A549 (cell line): ENCODE results near the gene SOX18. TPM values are rescaled to one million over a fixed set of nuclear protein-coding genes. Genes with fewer than 3 reads are reported as not detected.

Source experiments
- ATAC-seq, 2 experiments: fragments of 200-7000 bp in 1 of 2; fragments of >200 bp in 1 of 2; cut with Nextera tagmentation in 1 of 2; cut with Tn5 transposase in 1 of 2; 3 replicates each; pipeline versions ENCODE4 v1.8.0 to v1.9.1; 2018 to 2020; ENCODE audit warnings: mild to moderate bottlenecking in 1 of 2, moderate library complexity in 1 of 2
- CTCF ChIA-PET: fragments of 300-600 bp; sonication (Branson Sonifier 250); formaldehyde crosslinking; extraction: SDS; loops from one replicate; lab custom pipeline; 2021; ENCODE audit warnings: antibody characterized with exemption, inconsistent platforms; lab: Yijun Ruan, JAX
- POLR2A ChIA-PET: fragments of 350-600 bp; formaldehyde crosslinking; extraction: SDS; loops from one replicate; lab custom pipeline; 2021; ENCODE audit warnings: antibody characterized with exemption, inconsistent platforms; lab: Yijun Ruan, JAX
- DNase-seq, 2 experiments: peaks; one replicate each; pipeline versions ENCODE4 v3.0.0 to v3.0.0-alpha.2; 2011 to 2016; ENCODE audit warnings: low read depth in 1 of 2, low spot score in 1 of 2
- FAIRE-seq: peaks from 2 replicates; lab custom pipeline; 2011; peaks lifted over from hg19 to GRCh38; lab: Jason Lieb, UNC
- H3K27ac ChIP-seq, 2 experiments: fragments of >200 bp; sonication (Bioruptor Twin); formaldehyde crosslinking; 3 replicates each; pipeline ENCODE4 v1.5.1; 2016 to 2017
- H3K4me1 ChIP-seq: fragments of >200 bp; sonication (Bioruptor Twin); formaldehyde crosslinking; 3 replicates; pipeline ENCODE4 v1.6.1; 2016
- H3K4me2 ChIP-seq: fragments of >200 bp; sonication (Bioruptor Twin); formaldehyde crosslinking; 3 replicates; pipeline ENCODE4 v1.6.1; 2016
- H3K4me3 ChIP-seq: fragments of >200 bp; sonication (Bioruptor Twin); formaldehyde crosslinking; 3 replicates; pipeline ENCODE4 v1.5.1; 2016
- H3K9me3 ChIP-seq: fragments of >200 bp; sonication (Bioruptor Twin); formaldehyde crosslinking; 3 replicates; pipeline ENCODE4 v1.6.1; 2016
- ATOH8 ChIP-seq: fragments of 250-450 bp; sonication (Bioruptor Pico); IDR thresholded peaks from 2 replicates; pipeline ENCODE4 v1.5.0; 2020; ENCODE audit warnings: low read depth, mild to moderate bottlenecking, moderate library complexity
- BCL3 ChIP-seq: fragments of >200 bp; sonication (Bioruptor Twin); formaldehyde crosslinking; IDR thresholded peaks from 3 replicates; pipeline ENCODE4 v1.6.1; 2016
- CTCF ChIP-seq: fragments of >200 bp; sonication (Bioruptor Twin); formaldehyde crosslinking; IDR thresholded peaks from 3 replicates; pipeline ENCODE4 v1.5.1; 2016
- HES2 ChIP-seq: fragments of >200 bp; sonication (Bioruptor Twin); formaldehyde crosslinking; IDR thresholded peaks from 2 replicates; pipeline ENCODE4 v1.6.1; 2016
- HEYL ChIP-seq: fragments of 250-450 bp; sonication (Bioruptor Pico); IDR thresholded peaks from 2 replicates; pipeline ENCODE4 v1.8.0; 2021; ENCODE audit warnings: mild to moderate bottlenecking, moderate library complexity
- HMGXB4 ChIP-seq: fragments of 250-450 bp; sonication (Bioruptor Pico); IDR thresholded peaks from 2 replicates; pipeline ENCODE4 v1.5.0; 2021; ENCODE audit warnings: mild to moderate bottlenecking, moderate library complexity, borderline replicate concordance
- HOXB13 ChIP-seq: fragments of 250-450 bp; sonication (Bioruptor Pico); IDR thresholded peaks from 2 replicates; pipeline ENCODE4 v1.5.0; 2020; ENCODE audit warnings: low read depth, mild to moderate bottlenecking, moderate library complexity
- HOXB5 ChIP-seq: fragments of 250-450 bp; sonication (Bioruptor Pico); IDR thresholded peaks from 2 replicates; pipeline ENCODE4 v1.5.0; 2020; ENCODE audit warnings: mild to moderate bottlenecking, moderate library complexity
- JUN ChIP-seq, 2 experiments: fragments of >200 bp; sonication (Bioruptor Twin); formaldehyde crosslinking; IDR thresholded peaks; 2 replicates in 1 of 2; 3 replicates in 1 of 2; pipeline ENCODE4 v1.6.1; 2016 to 2017
- KDM1A ChIP-seq: fragments of 200-600 bp; sonication (generic); IDR thresholded peaks from 2 replicates; pipeline ENCODE4 v1.6.1; 2016; ENCODE audit warnings: low read depth, mild to moderate bottlenecking
- KDM5A ChIP-seq: fragments of 200-600 bp; sonication (generic); IDR thresholded peaks from 2 replicates; pipeline ENCODE4 v1.6.1; 2016; ENCODE audit warnings: antibody characterized with exemption, mild to moderate bottlenecking
- NR3C1 ChIP-seq: fragments of >200 bp; sonication (Bioruptor Twin); formaldehyde crosslinking; IDR thresholded peaks from 3 replicates; pipeline ENCODE4 v1.6.1; 2017
- PBX3 ChIP-seq: IDR thresholded peaks from 2 replicates; pipeline ENCODE4 v1.6.1; 2012
- PHF8 ChIP-seq: fragments of 200-600 bp; sonication (generic); IDR thresholded peaks from 2 replicates; pipeline ENCODE4 v1.6.1; 2016; ENCODE audit warnings: low read depth, mild to moderate bottlenecking, antibody characterized with exemption, moderate library complexity, borderline replicate concordance
- POLR2AphosphoS2 ChIP-seq: conservative IDR thresholded peaks from 2 replicates; pipeline ENCODE4 v1.6.1; 2012; ENCODE audit warnings: low read length, improper control_type of control experiment, inconsistent platforms
- RCOR1 ChIP-seq: fragments of 150-350 bp; IDR thresholded peaks from 2 replicates; pipeline ENCODE4 v1.6.1; 2014; ENCODE audit warnings: antibody characterized with exemption, low read length, low read depth
- RFX5 ChIP-seq: fragments of 450-650 bp; IDR thresholded peaks from 2 replicates; pipeline ENCODE4 v1.7.1; 2014; ENCODE audit warnings: antibody characterized with exemption, mild to moderate bottlenecking, moderate library complexity
- SMC3 ChIP-seq: fragments of >200 bp; sonication (Bioruptor Twin); formaldehyde crosslinking; IDR thresholded peaks from 3 replicates; pipeline ENCODE4 v1.6.1; 2018; ENCODE audit warnings: inconsistent platforms
- SREBF2 ChIP-seq: fragments of 450-650 bp; IDR thresholded peaks from 2 replicates; pipeline ENCODE4 v1.6.1; 2014; ENCODE audit warnings: mild to moderate bottlenecking, moderate library complexity
- TFCP2L1 ChIP-seq: fragments of 250-450 bp; sonication (Bioruptor Pico); IDR thresholded peaks from 2 replicates; pipeline ENCODE4 v1.5.0; 2021; ENCODE audit warnings: mild to moderate bottlenecking
- TP53 ChIP-seq: fragments of 250-450 bp; sonication (Bioruptor Pico); IDR thresholded peaks from 2 replicates; pipeline ENCODE4 v1.5.0; 2021; ENCODE audit warnings: mild to moderate bottlenecking, moderate library complexity
- USF2 ChIP-seq: fragments of 450-650 bp; IDR thresholded peaks from 2 replicates; pipeline ENCODE4 v1.6.1; 2014; ENCODE audit warnings: antibody characterized with exemption
- ZC3H11A ChIP-seq: fragments of 450-650 bp; IDR thresholded peaks from 2 replicates; pipeline ENCODE4 v1.6.1; 2014; ENCODE audit warnings: antibody characterized with exemption, mild to moderate bottlenecking
- WGBS: methylation state at CpG from one replicate; pipeline ENCODE4 v1.1.6; 2017; ENCODE audit errors: missing lambda C conversion rate; 5-methylcytosine and 5-hydroxymethylcytosine counted together
- polyA plus RNA-seq, 4 experiments: library from polyadenylated mRNA; depleted of rRNA in 3 of 4; stranded (reverse); fragments of >200 nt; fragmentation: RNase III in 1 of 4; extraction: RNeasy Plus Mini Kit Qiagen cat#74134 plus additional on column Dnase treatment in 1 of 4; gene quantifications; 2 replicates in 3 of 4; 3 replicates in 1 of 4; pipeline ENCODE4 v1.2.3, GENCODE V29; 2011 to 2017

Gene SOX18
- polyA plus RNA-seq, 2 of the 4 experiments (the other 2 are of a cell fraction): 0.19 to 1.4 TPM

- WGBS: 91% methylated on average over 8 of the region's 8 CpGs
- POLR2A ChIA-PET: no interaction called here
- TF ChIP-seq HMGXB4 (CRISPR knock-in tag): no peak
- no peak for TF ChIP-seq SREBF2
- TF ChIP-seq PHF8: no peak
- no peak for TF ChIP-seq HEYL (CRISPR knock-in tag)
- TF ChIP-seq POLR2AphosphoS2: no peak
- no peak for TF ChIP-seq TP53 (CRISPR knock-in tag)
- no peak for TF ChIP-seq TFCP2L1 (CRISPR knock-in tag)
- no peak for TF ChIP-seq BCL3
- TF ChIP-seq NR3C1: no peak
- TF ChIP-seq SMC3: no peak
- no peak for TF ChIP-seq HOXB5 (CRISPR knock-in tag)
- TF ChIP-seq RCOR1: no peak
- no peak for TF ChIP-seq HES2
- Histone ChIP-seq H3K9me3 (no peaks in the 10 kb centered on the region), H3K27ac (no peak overlapping the region), H3K4me1 (peaks cover 21% of the 10 kb centered on the region), H3K4me3 (no peak overlapping the region), H3K4me2 (no peak overlapping the region)
- FAIRE-seq (no peak), ATAC-seq (no peak), DNase-seq (no peak)
- CTCF ChIA-PET: interaction anchor here (0.8 to 2.9 kb wide), 4 partner anchors 25 to 69 kb away, joined by 3 to 11 read pairs (median 4); no protein-coding TSS in a partner anchor
These were observed 27.7 kb upstream of the SOX18 start for GRCh38 chr20:64077094-64077493.

GRCh38 chr20:64076061-64076997 is 26.9 kb upstream of the SOX18 start:
- Histone ChIP-seq H3K4me3 (no peak overlapping the region), H3K27ac (no peak overlapping the region), H3K4me2 (no peak overlapping the region), H3K9me3 (no peaks in the 10 kb centered on the region), H3K4me1 (peaks cover 21% of the 10 kb centered on the region)
- FAIRE-seq (no peak), DNase-seq (no peak), ATAC-seq (no peak)
- WGBS: 98% methylated on average over 13 of the region's 22 CpGs
- ChIA-PET POLR2A (interaction anchor here (0.6 kb wide), 1 partner anchor 166 kb away, joined by 4 read pairs; no protein-coding TSS in a partner anchor), CTCF (interaction anchor here (0.6 to 2.9 kb wide), 10 partner anchors 16 to 90 kb away, joined by 3 to 11 read pairs (median 4); no protein-coding TSS in a partner anchor)
- no peak for TF ChIP-seq ATOH8 (CRISPR knock-in tag)
- no peak for TF ChIP-seq USF2
- TF ChIP-seq NR3C1: no peak
- TF ChIP-seq CTCF: no peak
- no peak for TF ChIP-seq ZC3H11A
- TF ChIP-seq HES2: no peak
- no peak for TF ChIP-seq PBX3
- no peak for TF ChIP-seq HOXB13 (CRISPR knock-in tag)
- TF ChIP-seq RFX5: no peak
- TF ChIP-seq KDM1A: no peak
- no peak for TF ChIP-seq PHF8
- no peak for TF ChIP-seq KDM5A
- TF ChIP-seq JUN (IDR thresholded peaks at IDR 0.05): no peak
